ENCODE measurements around the gene MSX1. TPM values are rescaled to one million over a fixed set of nuclear protein-coding genes. Genes with fewer than 3 reads are reported as not detected.

MSX1 gene
- polyA plus RNA-seq, 2 of the 4 experiments (the other 2 are of a cell fraction) = 2.2 to 2.8 TPM

DNA sequence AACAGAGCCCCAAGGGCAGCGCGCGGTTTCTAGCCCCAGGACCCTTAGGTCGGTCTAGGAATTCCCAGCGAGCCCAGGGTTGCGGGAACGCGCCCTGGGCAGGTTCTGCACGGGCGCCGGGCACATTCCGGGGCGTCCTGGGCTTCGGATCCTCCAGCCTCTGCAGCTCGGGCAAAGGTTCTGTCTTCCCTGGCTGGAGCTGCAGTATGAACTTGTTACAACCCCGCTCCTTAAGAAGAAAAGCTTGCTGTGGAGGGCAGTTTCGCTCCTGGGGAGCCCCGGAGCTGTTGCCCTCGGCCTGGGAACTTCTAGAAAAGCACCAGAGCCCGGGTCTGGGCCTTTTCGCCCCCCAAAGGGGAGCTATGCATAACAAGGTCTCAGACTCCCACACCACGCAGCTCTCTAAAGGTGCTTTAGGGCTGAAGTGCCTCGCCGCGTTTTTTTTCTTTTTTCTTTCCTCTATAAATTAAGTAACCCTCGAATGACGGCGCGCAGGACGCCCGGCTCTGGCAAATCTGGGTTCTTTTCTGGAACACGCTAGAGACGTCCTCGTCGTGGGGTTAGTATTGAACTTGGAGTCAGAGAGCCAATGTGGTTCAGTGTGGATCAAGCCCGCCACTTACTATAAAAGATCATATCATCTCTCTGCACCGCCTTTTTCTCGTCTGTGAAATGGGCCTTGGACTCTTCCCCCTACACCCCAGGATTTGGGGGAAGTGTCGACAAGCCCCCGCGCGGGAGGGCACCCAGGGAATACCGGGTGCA lies 5.7 kb downstream of the MSX1 start:
- no peak for DNase-seq (ENCODE audit: low read depth in 1 of 2, low spot score in 1 of 2)
- Histone ChIP-seq H3K9me3 (no peaks in the 10 kb centered on the region), H3K4me2 (peak overlapping the region; percentile 68), H3K4me1 (no peaks in the 10 kb centered on the region), H3K27ac (no peak overlapping the region; a peak in 1 of 6 replicates), H3K4me3 (peak overlapping the region; percentile 39; the same call in 2 of the 3 replicates)
- ChIA-PET CTCF (no interaction called here), POLR2A (no interaction called here)
- no peak for FAIRE-seq
- 62% methylated on average over 27 of the region's 43 CpGs for WGBS (ENCODE audit: missing lambda C conversion rate)
- TF ChIP-seq HOXB13 (CRISPR knock-in tag; IDR thresholded peaks at IDR 0.05; ENCODE audit: low read depth) = no peak
- no peak for TF ChIP-seq E2F6 (IDR thresholded peaks at IDR 0.05; ENCODE audit: borderline replicate concordance, low read depth)
- TF ChIP-seq SMC3 (IDR thresholded peaks at IDR 0.05) = no peak
- no peak for TF ChIP-seq FOSL2 (IDR thresholded peaks at IDR 0.05)
- TF ChIP-seq FOSL2 (CRISPR knock-in tag; IDR thresholded peaks at IDR 0.05) = no peak
- TF ChIP-seq SREBF2 (IDR thresholded peaks at IDR 0.05) = no peak
- TF ChIP-seq ESRRA (IDR thresholded peaks at IDR 0.05; ENCODE audit: borderline replicate concordance, low read length) = no peak
- TF ChIP-seq CBX2 (IDR thresholded peaks at IDR 0.05; ENCODE audit: borderline replicate concordance, low read depth) = no peak
- no peak for TF ChIP-seq JUNB (IDR thresholded peaks at IDR 0.05)
- no peak for TF ChIP-seq RCOR1 (IDR thresholded peaks at IDR 0.05; ENCODE audit: low read depth, low read length)
- no peak for TF ChIP-seq HOXB5 (CRISPR knock-in tag; IDR thresholded peaks at IDR 0.05)
- TF ChIP-seq MAFK (IDR thresholded peaks at IDR 0.05; ENCODE audit: partially characterized antibody) = no peak
- TF ChIP-seq PHF8 (IDR thresholded peaks at IDR 0.05; ENCODE audit: borderline replicate concordance, low read depth) = no peak
- TF ChIP-seq ZNF302 (CRISPR knock-in tag; IDR thresholded peaks at IDR 0.05) = no peak
- no peak for TF ChIP-seq TP53 (CRISPR knock-in tag; IDR thresholded peaks at IDR 0.05)
- TF ChIP-seq, protein P1, sequence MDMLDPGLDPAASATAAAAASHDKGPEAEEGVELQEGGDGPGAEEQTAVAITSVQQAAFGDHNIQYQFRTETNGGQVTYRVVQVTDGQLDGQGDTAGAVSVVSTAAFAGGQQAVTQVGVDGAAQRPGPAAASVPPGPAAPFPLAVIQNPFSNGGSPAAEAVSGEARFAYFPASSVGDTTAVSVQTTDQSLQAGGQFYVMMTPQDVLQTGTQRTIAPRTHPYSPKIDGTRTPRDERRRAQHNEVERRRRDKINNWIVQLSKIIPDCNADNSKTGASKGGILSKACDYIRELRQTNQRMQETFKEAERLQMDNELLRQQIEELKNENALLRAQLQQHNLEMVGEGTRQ (IDR thresholded peaks at IDR 0.05) = no peak
- ATAC-seq = no peak

- H3K4me2 ChIP-seq = peak overlapping the region; percentile 68
- ChIA-PET CTCF (no interaction called here), POLR2A (no interaction called here)
- ATAC-seq (no peak), FAIRE-seq (no peak), DNase-seq (ENCODE audit: low read depth in 1 of 2, low spot score in 1 of 2) (no peak)
- TF ChIP-seq, protein P2, sequence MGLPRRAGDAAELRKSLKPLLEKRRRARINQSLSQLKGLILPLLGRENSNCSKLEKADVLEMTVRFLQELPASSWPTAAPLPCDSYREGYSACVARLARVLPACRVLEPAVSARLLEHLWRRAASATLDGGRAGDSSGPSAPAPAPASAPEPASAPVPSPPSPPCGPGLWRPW (IDR thresholded peaks at IDR 0.05) = no peak
- no peaks in the 10 kb centered on the region for H3K4me1 ChIP-seq
- H3K9me3 ChIP-seq = no peaks in the 10 kb centered on the region
- peak overlapping the region; percentile 39 for H3K4me3 ChIP-seq
- 55% methylated on average over 28 of the region's 36 CpGs for WGBS (ENCODE audit: missing lambda C conversion rate)
- peak overlapping the region in 1 of 2 experiments; percentile 67; a peak in 2 of 6 replicates for H3K27ac ChIP-seq
Observed at GRCh38 chr4:4865705-4866123, 6.2 kb downstream of the MSX1 start.

DNA sequence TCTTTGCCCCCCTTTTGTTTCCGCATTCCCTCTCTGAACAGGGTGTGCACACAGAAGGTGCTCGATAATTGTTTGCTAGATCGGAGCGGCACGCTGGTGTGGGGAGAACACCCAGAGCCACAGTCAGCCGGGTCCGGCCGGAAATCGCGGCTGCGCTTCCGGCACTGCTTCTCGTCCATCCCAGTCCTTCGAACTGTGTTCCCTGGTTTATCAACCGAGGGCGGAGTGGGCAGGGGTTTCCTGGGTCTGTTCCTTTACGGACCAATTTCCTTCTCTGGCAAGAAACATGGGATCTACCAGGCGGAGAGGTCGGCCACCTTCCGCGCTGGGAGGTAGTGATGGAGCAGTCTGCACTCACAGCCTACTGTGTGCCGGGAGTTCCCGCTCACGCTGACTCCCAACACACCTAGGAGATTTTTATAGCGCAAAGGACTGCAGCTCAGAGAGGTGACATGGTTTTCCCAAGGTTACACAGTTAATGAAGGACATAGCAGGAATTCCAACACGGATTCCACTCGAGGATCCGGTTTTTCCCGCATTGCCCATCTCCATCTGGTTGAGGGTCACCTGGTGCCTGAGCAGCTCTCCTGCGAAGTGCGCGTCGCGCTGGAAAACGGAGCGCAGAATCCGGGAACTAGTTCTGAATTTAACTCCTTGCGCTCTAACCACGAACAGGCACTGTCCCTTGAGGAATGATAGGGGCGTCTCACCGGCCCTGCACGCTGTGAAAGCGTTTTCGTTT lies 6.8 kb downstream of the MSX1 start:
- ATAC-seq = peak in 1 of 2 experiments; percentile 28; a peak in 1 of 6 replicates
- CTCF ChIA-PET = no interaction called here
- no peak for DNase-seq (ENCODE audit: low read depth in 1 of 2, low spot score in 1 of 2)
- Histone ChIP-seq H3K27ac (peak overlapping the region in 1 of 2 experiments; percentile 67; a peak in 2 of 6 replicates), H3K4me2 (peak overlapping the region; percentile 68), H3K9me3 (no peaks in the 10 kb centered on the region), H3K4me3 (peak overlapping the region; percentile 39), H3K4me1 (no peaks in the 10 kb centered on the region; the same call in 2 of the 3 replicates)
- 62% methylated on average over 37 of the region's 44 CpGs for WGBS (ENCODE audit: missing lambda C conversion rate)
- FAIRE-seq = no peak
- TF ChIP-seq ZSCAN20 (CRISPR knock-in tag; IDR thresholded peaks at IDR 0.05) = no peak
- TF ChIP-seq HOXA7 (CRISPR knock-in tag; IDR thresholded peaks at IDR 0.05) = no peak
- TF ChIP-seq JUN (IDR thresholded peaks at IDR 0.05) = no peak
- no peak for TF ChIP-seq KDM5A (IDR thresholded peaks at IDR 0.05)
- no peak for TF ChIP-seq ZNF302 (CRISPR knock-in tag; IDR thresholded peaks at IDR 0.05)
- TF ChIP-seq HDAC2 (IDR thresholded peaks at IDR 0.05) = no peak
- no peak for TF ChIP-seq EHF (CRISPR knock-in tag; IDR thresholded peaks at IDR 0.05)
- no peak for TF ChIP-seq FOXS1 (CRISPR knock-in tag; IDR thresholded peaks at IDR 0.05)
- POLR2A ChIA-PET = no interaction called here

Data from A549 (cell line).